COR-L47 (cell line): ENCODE results near the gene KRTAP25-1.

Experiments
- DNase-seq: peaks from one replicate; lab custom pipeline; 2025; lab: John Stamatoyannopoulos, UW

Gene KRTAP25-1

DNA sequence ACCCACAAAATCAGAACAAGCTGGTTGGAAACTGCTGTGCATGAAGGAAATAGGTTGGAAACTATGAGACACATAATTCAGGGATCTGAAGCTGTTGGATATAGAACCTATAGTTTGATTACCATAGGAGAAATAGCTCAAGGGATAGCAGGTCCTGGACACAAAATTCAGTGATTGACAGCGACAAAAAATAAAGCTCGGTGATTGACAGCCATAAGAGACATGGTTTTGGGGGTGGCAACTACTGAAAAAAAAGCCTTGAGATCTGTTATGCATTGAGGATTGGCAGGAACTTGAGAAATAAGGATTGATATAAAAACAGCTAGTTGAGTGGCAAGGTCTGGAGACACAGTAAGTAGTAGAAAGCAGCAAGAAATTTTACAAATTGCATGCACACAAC lies at the start of gene KRTAP25-1:
KRTAP25-1 (minus strand) TSS at position 300 of the 400 bp plus-strand sequence; CDS start at position 276, 24 bp downstream.
- no peak for DNase-seq

DNA sequence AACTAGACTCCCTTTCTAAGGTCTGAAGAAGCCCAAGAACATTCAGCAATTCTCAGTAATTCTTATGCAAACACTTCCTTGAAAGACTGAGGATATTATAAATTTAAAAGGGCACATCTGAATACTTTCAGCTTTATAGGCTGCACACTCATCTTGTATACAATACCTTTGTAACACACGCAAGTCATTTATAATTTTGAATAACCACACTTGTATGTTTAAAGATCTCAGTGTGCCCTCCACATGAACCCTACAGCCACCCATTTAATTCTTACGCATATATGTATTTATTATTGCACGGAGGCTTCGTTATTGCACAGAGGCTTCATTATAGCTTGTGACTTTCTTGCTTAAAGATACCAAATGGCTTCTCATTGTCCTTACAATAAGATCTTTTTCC lies 49.4 kb upstream of the KRTAP25-1 start:
- no peak for DNase-seq

DNA sequence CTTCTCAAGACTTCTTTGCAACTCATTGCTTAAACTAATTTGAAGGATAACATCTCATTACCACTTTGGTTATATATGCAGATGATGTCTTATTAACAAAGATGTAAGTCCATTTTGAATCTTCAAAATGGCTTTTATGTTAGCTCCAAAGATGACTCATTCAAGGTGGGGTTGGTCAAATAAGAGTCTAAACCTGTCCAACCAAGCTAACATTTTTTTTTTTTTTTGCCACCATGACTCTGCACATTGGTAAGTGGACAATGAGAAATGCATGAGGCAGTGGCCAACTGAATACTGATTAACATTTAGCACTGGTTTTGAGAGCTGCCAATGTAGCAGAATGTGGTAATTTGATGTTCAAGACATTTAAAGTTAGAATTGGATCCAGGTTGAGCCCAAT lies 48.5 kb upstream of the KRTAP25-1 start:
- no peak for DNase-seq

DNA sequence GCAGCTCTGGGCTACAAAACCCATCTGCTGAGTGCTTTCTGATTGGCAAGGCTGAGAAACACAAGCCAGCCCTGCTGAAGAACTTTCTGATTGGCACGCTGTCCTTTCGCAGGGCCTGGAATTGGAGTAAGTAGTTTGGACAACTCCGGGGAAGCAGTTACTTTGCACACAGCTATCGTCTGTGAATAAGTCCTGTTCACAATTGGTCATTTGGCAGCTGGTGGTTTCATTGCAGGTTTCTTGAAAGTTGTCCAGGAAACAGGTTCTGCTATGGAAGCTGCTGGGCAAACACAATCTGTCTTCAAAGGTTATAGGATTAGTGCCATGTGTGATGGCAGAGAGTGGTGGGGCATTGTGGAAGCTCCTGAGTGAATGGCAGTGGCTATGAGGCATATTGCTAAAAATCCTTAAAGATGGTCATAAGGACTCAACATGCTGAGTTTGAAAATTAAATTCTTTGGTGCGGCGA lies 48.0 kb upstream of the KRTAP25-1 start, which contains the start of gene KRTAP27-1:
KRTAP27-1 (minus strand) TSS at position 419 of the 469 bp plus-strand sequence; CDS start at position 393, 26 bp downstream.
- DNase-seq, result no peak

GRCh38 chr21:30336596-30336995 lies 47.3 kb upstream of the KRTAP25-1 start:
- DNase-seq, result no peak

- DNase-seq, result no peak
Observed at GRCh38 chr21:30333736-30334135, 44.4 kb upstream of the KRTAP25-1 start.

GRCh38 chr21:30332681-30333080 lies 43.4 kb upstream of the KRTAP25-1 start:
- DNase-seq, result no peak

DNA sequence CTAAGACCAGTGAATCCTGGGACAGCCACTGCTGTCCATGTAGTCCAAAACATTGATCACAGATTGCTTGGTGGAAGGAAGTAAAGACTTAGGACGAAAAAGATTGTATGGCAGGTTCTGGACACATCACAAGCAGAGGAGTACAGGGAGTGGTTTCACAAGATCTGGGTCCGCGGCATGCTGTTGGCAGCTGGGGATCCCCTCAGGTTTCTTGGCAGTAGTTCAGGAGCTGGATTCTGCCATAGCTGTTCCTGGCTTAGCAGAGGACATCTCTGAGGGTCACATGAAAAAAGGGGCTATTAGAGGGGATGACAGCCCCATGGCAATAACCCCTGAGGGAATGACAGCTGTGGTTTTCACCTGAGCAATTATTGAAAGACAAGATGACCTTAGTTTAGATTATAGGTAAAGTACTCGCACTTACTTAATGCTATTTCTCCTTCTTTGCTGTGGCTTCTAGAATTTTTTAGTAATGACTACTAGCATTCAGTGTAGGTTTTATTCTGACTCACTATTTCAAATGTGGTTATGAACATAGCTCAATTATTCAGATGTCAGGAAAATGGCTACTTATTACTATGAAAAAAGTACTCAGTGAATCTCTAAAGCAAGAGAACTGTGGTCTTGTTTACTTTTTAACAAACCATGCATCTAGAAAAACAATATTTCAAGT lies 40.0 kb upstream of the KRTAP25-1 start:
- no peak for DNase-seq

DNA sequence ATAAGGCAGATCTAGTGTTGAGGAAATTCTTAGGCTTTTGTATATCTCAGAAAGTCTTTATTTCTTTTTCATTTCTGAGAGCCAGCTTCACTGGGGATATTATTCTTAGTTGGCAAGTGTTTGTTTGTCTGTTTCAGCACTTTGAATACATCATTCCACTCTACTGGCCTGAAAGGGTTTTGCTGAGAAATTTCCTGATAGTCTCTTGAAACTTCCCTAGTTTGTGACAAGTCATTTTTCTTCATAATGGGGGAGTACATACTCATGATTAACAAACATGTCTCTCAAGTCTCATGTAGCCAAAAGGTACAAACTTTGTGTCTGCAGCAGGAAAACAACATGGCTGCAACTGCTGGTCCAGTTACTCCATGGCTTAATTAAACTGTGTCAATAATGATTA lies 37.1 kb upstream of the KRTAP25-1 start:
- DNase-seq, result no peak

DNA sequence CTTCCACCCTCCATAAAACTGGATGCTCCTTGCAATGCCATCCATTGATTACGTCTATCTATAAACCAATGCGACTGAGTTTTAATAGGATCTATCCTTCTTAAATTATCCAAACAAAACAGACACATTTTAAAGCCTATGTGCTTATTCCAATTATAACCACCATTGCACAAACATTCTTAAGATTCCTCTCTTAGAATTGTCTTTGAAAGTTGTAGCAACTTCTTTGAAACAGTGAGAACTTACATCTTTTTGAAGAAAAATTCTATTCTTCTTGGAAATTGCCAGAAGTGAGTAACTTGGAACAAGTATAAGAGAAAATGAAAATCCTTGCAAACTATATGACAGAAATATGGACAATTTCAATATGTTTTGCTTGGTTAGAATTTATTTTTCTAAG lies 30.9 kb upstream of the KRTAP25-1 start, which contains the start of gene KRTAP26-1:
KRTAP26-1 (minus strand) TSS at position 101 of the 400 bp plus-strand sequence. CDS start 280 bp downstream, outside the sequence.
- no peak for DNase-seq

- DNase-seq, result no peak
Observed at GRCh38 chr21:30315701-30316100, 26.4 kb upstream of the KRTAP25-1 start.

DNA sequence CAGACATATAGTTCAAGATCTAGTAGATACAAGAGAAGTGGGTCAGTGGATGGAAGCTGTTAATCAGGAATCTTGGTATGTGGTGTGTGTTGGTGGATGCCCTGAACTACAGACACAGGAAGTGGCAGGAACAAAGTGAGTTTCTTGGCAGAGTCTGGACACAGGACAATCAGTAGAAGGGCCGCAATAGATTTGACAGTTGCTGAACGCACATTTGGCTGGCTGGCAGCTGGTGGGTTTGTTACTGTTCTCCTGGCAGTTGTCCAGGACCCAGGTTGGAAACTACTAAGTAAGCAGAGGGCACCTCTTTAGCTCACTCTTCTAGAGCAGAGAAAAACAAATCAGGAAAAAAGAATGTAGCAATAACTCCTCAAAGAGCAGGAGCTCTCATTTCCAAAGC lies 17.6 kb upstream of the KRTAP25-1 start:
- peak; percentile 67 for DNase-seq

DNA sequence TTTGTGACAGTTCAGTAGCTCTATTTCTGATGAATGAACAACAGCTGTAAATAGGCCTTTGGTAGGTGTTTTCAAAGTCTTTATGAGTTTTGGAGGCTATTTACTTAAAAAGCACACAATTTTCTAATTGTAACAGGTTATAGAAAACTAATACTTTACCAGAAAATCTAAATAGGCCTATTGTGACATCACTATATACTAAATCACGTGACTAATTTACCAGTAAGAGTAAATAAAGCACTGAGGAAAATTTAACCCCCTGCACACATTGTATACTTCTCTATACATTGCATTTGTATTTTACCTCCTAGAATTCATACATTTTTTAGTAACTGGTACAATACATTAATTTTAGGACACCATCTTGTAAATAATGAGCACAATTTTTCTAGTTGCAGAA lies 15.8 kb upstream of the KRTAP25-1 start:
- DNase-seq, result no peak

DNA sequence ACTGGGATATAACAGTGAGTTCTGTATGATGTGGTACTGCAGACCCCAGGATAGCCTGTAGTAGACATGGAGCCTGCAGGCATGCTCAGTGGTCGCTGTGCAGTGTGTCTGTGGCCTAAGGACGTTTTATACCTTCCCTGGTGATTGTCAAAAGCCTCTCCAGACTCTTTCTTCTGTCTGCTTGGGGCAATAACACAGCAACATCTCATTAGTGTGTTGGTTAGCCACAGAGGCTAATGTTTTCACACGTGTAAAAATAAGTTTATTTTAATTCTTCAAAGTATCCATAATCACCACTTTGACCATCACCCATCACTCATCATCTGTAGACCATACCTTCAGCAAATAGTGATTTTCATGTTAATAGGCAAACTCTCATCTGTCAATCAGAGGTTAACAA lies 6.5 kb downstream of the KRTAP25-1 start, which contains the start of gene KRTAP24-1:
KRTAP24-1 (minus strand) TSS at position 101 of the 400 bp plus-strand sequence; CDS start at position 83, 18 bp downstream.
- no peak for DNase-seq

DNA sequence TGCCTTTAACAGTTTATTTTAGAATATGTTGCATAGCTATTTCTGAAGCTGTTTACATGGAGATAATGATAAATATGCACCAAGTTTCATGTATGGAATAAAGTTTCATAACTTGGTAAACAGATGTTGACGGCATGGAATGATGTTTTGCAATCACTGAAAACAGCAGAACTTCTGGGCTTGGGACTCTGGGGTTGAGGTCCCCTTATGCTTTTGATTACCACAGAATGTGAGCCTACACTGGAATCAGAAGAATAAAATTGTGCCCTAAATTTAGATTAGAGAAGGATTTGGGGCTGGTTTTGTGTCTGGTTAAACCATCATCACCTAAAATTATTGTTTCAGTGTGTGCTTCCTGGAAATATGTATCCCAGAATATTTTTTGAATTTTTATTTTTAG lies 17.7 kb downstream of the KRTAP25-1 start:
- no peak for DNase-seq

- no peak for DNase-seq
Observed at GRCh38 chr21:30271156-30271555, 18.2 kb downstream of the KRTAP25-1 start.

GRCh38 chr21:30269803-30270530 lies 19.3 kb downstream of the KRTAP25-1 start:
- DNase-seq, result no peak

- DNase-seq, result no peak
Observed at GRCh38 chr21:30268608-30269197, 20.6 kb downstream of the KRTAP25-1 start.

GRCh38 chr21:30257773-30258172 lies 31.5 kb downstream of the KRTAP25-1 start:
- peak; percentile 43 for DNase-seq

DNA sequence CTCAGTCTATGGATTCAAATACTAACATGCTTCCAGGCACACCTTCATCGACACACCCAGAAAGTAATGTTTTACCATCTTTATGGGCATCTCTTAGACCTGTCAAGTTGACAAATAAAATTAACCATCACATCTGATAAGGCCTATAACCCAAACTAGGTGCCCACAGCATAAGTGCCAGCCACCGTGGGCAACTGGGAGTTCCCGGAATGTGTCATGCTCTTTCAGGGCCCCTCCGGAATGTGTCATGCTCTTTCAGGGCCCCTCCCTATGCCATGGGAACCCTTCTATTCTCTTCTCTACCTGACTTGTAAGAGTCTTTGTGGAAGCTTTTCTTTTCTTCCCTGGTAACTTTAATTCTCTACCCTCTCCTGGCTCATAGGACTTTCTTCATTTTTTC lies 33.2 kb downstream of the KRTAP25-1 start:
- no peak for DNase-seq

DNA sequence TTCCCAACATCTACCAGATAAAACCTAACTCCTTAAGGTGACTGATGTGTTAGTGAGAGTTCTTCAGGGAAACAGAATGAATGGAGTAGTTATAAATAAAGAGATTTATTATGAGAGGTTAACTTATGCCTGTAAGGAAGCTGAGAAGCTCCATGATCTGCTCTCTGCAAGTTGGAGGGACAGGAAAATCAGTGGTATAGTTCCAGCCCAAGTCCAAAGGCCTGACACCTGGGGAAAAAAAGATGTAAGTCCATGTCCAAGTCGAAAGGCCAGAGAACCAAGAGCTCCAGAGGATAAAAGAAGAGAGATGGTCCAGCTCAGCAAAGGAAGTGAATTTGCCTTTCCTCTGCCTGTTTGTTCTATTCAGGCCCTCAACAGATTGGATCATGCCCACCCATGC lies 33.6 kb downstream of the KRTAP25-1 start:
- no peak for DNase-seq

DNA sequence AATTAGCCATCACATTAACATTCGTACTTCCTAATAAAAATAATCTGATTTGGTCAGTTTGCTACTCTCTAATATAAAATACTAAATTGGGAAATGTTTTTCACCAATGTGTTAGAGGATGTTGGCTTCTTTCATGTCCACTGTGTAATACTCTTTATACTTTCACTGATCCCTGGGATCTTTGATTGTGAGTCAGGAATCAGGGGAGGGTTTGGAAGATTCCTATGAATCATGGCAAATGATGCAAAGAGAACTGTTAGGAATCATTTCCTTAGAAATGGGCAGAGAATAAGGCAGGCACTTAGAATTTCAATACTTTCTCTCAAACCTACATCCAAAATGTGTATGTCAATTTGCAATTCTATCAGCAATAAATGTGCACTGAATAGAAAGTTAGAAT lies 37.5 kb downstream of the KRTAP25-1 start:
- DNase-seq, result no peak

GRCh38 chr21:30249936-30250335 lies 39.4 kb downstream of the KRTAP25-1 start:
- DNase-seq, result no peak
